GM23338 (cell line): Measurements from ENCODE around the gene SH3PXD2B. TPM values are rescaled to one million over a fixed set of nuclear protein-coding genes. Genes with fewer than 3 reads are reported as not detected.

Experiments used
- ATAC-seq: fragments of 200-7000 bp; cut with Tn5 transposase; 3 replicates; pipeline ENCODE4 v1.9.1; 2020
- DNase-seq: peaks from one replicate; pipeline ENCODE4 v3.0.0-alpha.2; 2015; ENCODE audit warnings: low spot score
- H2AFZ ChIP-seq: fragments of 200-600 bp; sonication (generic); 2 replicates; pipeline ENCODE4 v1.8.0; 2016; ENCODE audit warnings: antibody characterized with exemption, mild to moderate bottlenecking, moderate library complexity
- H3F3A ChIP-seq: fragments of 200-600 bp; sonication (generic); replicated peaks from 2 replicates; pipeline ENCODE4 v1.8.0; 2017; ENCODE audit warnings: antibody characterized with exemption, mixed run types, low read depth
- H3K27ac ChIP-seq: fragments of 200-600 bp; sonication (generic); 2 replicates; pipeline ENCODE4 v1.6.1; 2016; ENCODE audit warnings: low read depth
- H3K27me3 ChIP-seq: fragments of 200-600 bp; sonication (generic); 2 replicates; pipeline ENCODE4 v1.8.0; 2016; ENCODE audit warnings: mild to moderate bottlenecking, mixed run types, moderate library complexity; ENCODE audit not compliant: insufficient read depth
- H3K36me3 ChIP-seq: fragments of 200-600 bp; sonication (generic); 2 replicates; pipeline ENCODE4 v1.8.0; 2016; ENCODE audit warnings: mild to moderate bottlenecking; ENCODE audit not compliant: insufficient read depth
- H3K4me1 ChIP-seq: fragments of 200-600 bp; sonication (generic); 2 replicates; pipeline ENCODE4 v1.8.0; 2016; ENCODE audit warnings: mild to moderate bottlenecking, moderate library complexity; ENCODE audit not compliant: insufficient read depth
- H3K4me2 ChIP-seq: fragments of 200-600 bp; sonication (generic); 2 replicates; pipeline ENCODE4 v1.7.1; 2017; ENCODE audit warnings: mixed run types
- H3K4me3 ChIP-seq: fragments of 200-600 bp; sonication (generic); 2 replicates; pipeline ENCODE4 v1.6.1; 2016; ENCODE audit warnings: mixed run types
- H3K79me2 ChIP-seq: fragments of 200-600 bp; sonication (generic); replicated peaks from 2 replicates; pipeline ENCODE4 v1.8.0; 2017; ENCODE audit warnings: mild to moderate bottlenecking; ENCODE audit not compliant: insufficient read depth
- H3K9me2 ChIP-seq: fragments of 200-600 bp; sonication (generic); 2 replicates; pipeline ENCODE4 v1.8.0; 2017; ENCODE audit not compliant: insufficient read depth
- H4K20me1 ChIP-seq: fragments of 200-600 bp; sonication (generic); replicated peaks from 2 replicates; pipeline ENCODE4 v1.8.0; 2017; ENCODE audit warnings: mild to moderate bottlenecking; ENCODE audit not compliant: insufficient read depth
- H3K27ac Mint-ChIP-seq: 2 replicates; pipeline ENCODE4 v1.8.0; 2020; ENCODE audit warnings: inconsistent platforms, mild to moderate bottlenecking, moderate library complexity, mixed read lengths
- H3K27me3 Mint-ChIP-seq: 3 replicates; pipeline ENCODE4 v1.8.0; 2022; ENCODE audit warnings: low read depth, mild to moderate bottlenecking, moderate library complexity, mixed read lengths, inconsistent platforms; ENCODE audit not compliant: insufficient read depth, poor library complexity
- H3K36me3 Mint-ChIP-seq: 3 replicates; pipeline ENCODE4 v1.8.0; 2021; ENCODE audit warnings: low read depth, mild to moderate bottlenecking, inconsistent platforms, moderate library complexity, mixed read lengths
- H3K4me1 Mint-ChIP-seq: 3 replicates; pipeline ENCODE4 v1.8.0; 2020; ENCODE audit warnings: mild to moderate bottlenecking, inconsistent platforms, mixed read lengths
- H3K4me3 Mint-ChIP-seq: 3 replicates; pipeline ENCODE4 v1.8.0; 2021; ENCODE audit warnings: moderate library complexity, mild to moderate bottlenecking, inconsistent platforms, mixed read lengths
- H3K9me3 Mint-ChIP-seq: 3 replicates; pipeline ENCODE4 v1.8.0; 2020; ENCODE audit warnings: moderate library complexity, mild to moderate bottlenecking, inconsistent platforms, mixed read lengths
- CREB1 ChIP-seq: fragments of 250-450 bp; sonication (Bioruptor Pico); IDR thresholded peaks from 2 replicates; pipeline ENCODE4 v1.5.0; 2020; ENCODE audit warnings: low read depth, mild to moderate bottlenecking, moderate library complexity
- CTCF ChIP-seq, 2 experiments: fragments of 200-600 bp in 1 of 2; sonication (generic) in 1 of 2; conservative IDR thresholded peaks; 2 replicates each; pipeline versions ENCODE4 v1.5.1 to v1.6.1; 2016 to 2017; ENCODE audit warnings: antibody characterized with exemption in 2 of 2, low read depth in 2 of 2, mild to moderate bottlenecking in 2 of 2, moderate library complexity in 1 of 2
- ETS1 ChIP-seq: IDR thresholded peaks from 2 replicates; pipeline ENCODE4 v1.6.1; 2016; ENCODE audit warnings: antibody characterized with exemption
- EZH2 ChIP-seq: fragments of 200-600 bp; sonication (generic); IDR thresholded peaks from one replicate; pipeline ENCODE4 v1.8.0; 2017; ENCODE audit warnings: antibody characterized with exemption, mild to moderate bottlenecking, low read depth; ENCODE audit not compliant: unreplicated experiment
- EZH2phosphoT487 ChIP-seq: fragments of 200-600 bp; sonication (generic); IDR thresholded peaks from one replicate; pipeline ENCODE4 v1.8.1; 2018; ENCODE audit warnings: antibody characterized with exemption; ENCODE audit not compliant: unreplicated experiment
- JUNB ChIP-seq: IDR thresholded peaks from one replicate; pipeline ENCODE4 v1.6.1; 2016; ENCODE audit warnings: antibody characterized with exemption; ENCODE audit not compliant: unreplicated experiment
- POLR2AphosphoS5 ChIP-seq: IDR thresholded peaks from 2 replicates; pipeline ENCODE4 v1.6.1; 2016; ENCODE audit warnings: antibody characterized with exemption, low read depth
- REST ChIP-seq: IDR thresholded peaks from one replicate; pipeline ENCODE4 v1.6.1; 2018; ENCODE audit warnings: antibody characterized with exemption; ENCODE audit not compliant: unreplicated experiment
- STAT1 ChIP-seq: IDR thresholded peaks from one replicate; pipeline ENCODE4 v1.6.1; 2016; ENCODE audit warnings: antibody characterized with exemption; ENCODE audit not compliant: unreplicated experiment
- ZNF114 ChIP-seq: fragments of 250-450 bp; sonication (Bioruptor Pico); IDR thresholded peaks from 2 replicates; pipeline ENCODE4 v1.5.0; 2020; ENCODE audit warnings: mild to moderate bottlenecking, moderate library complexity
- ZNF331 ChIP-seq: fragments of 250-450 bp; sonication (Bioruptor Pico); IDR thresholded peaks from 2 replicates; pipeline ENCODE4 v1.5.0; 2020; ENCODE audit warnings: low read depth, mild to moderate bottlenecking, moderate library complexity
- polyA plus RNA-seq: library from polyadenylated mRNA; unstranded; fragments of >200 nt; fragmentation: Nextera tagmentation; extraction: Ambion mirVana; gene quantifications from 2 replicates; pipeline ENCODE4 v1.2.1, GENCODE V29; 2016
- total RNA-seq: library from RNA; depleted of rRNA; stranded (reverse); fragments of >200 nt; shearing (Covaris generic); gene quantifications from 2 replicates; pipeline ENCODE4 v1.2.3, GENCODE V29; 2014

SH3PXD2B gene
- total and polyA plus RNA-seq, 2 experiments from 2014 or later: 40.2 to 52.5 TPM

GRCh38 chr5:172403189-172403796 lies 51.0 kb downstream of the SH3PXD2B start:
- TF ChIP-seq CTCF (conservative IDR thresholded peaks at IDR 0.05; ENCODE audit: low read depth in 2 of 2): no peak
- no peak for TF ChIP-seq EZH2phosphoT487
- TF ChIP-seq STAT1: no peak
- no peak for TF ChIP-seq EZH2
- TF ChIP-seq ETS1: no peak
- TF ChIP-seq CREB1 (CRISPR knock-in tag): peak; percentile 48
- no peak for TF ChIP-seq POLR2AphosphoS5
- Mint-ChIP-seq H3K9me3 (peaks cover 2% of the 10 kb centered on the region), H3K27ac (peak overlapping the region; percentile 94), H3K36me3 (peaks cover 57% of the 10 kb centered on the region), H3K27me3 (peaks cover 5% of the 10 kb centered on the region), H3K4me1 (peaks cover 52% of the 10 kb centered on the region), H3K4me3 (no peak overlapping the region)
- H2AFZ ChIP-seq: no peak overlapping the region
- 0 out of 2 replicates have a peak overlapping the region, but pooled peaks have one; percentile 25 for H3K4me3 ChIP-seq
- DNase-seq (peak; percentile 68), ATAC-seq (peak; percentile 85)
- no peaks in the 10 kb centered on the region for H3K9me2 ChIP-seq
- H3F3A ChIP-seq: peaks cover 4% of the 10 kb centered on the region; the same call in 1 of the 2 replicates
- H3K36me3 ChIP-seq: peaks cover 4% of the 10 kb centered on the region
- H4K20me1 ChIP-seq: 0 out of 2 replicates have a peak, but pooled peaks cover 7% of the 10 kb centered on the region
- H3K27me3 ChIP-seq: no peaks in the 10 kb centered on the region
- peaks cover 33% of the 10 kb centered on the region for H3K4me1 ChIP-seq
- H3K4me2 ChIP-seq: peak overlapping the region; percentile 44
- no peaks in the 10 kb centered on the region; the same call in 1 of the 2 replicates for H3K79me2 ChIP-seq
- H3K27ac ChIP-seq: peak overlapping the region; percentile 79

- Histone ChIP-seq H2AFZ (no peak overlapping the region), H3K4me2 (peak overlapping the region; percentile 44), H3K4me3 (no peak overlapping the region), H3K9me2 (no peaks in the 10 kb centered on the region), H3F3A (peaks cover 4% of the 10 kb centered on the region; the same call in 1 of the 2 replicates), H3K27ac (peak overlapping the region; percentile 79), H3K36me3 (peaks cover 4% of the 10 kb centered on the region), H3K27me3 (no peaks in the 10 kb centered on the region), H3K79me2 (no peaks in the 10 kb centered on the region), H3K4me1 (peaks cover 34% of the 10 kb centered on the region), H4K20me1 (0 out of 2 replicates have a peak, but pooled peaks cover 7% of the 10 kb centered on the region)
- ATAC-seq: peak; percentile 53
- peaks cover 5% of the 10 kb centered on the region for H3K27me3 Mint-ChIP-seq
- peaks cover 8% of the 10 kb centered on the region for H3K9me3 Mint-ChIP-seq
- H3K27ac Mint-ChIP-seq: peak overlapping the region; percentile 94
- DNase-seq: no peak
- H3K4me3 Mint-ChIP-seq: no peak overlapping the region
- H3K36me3 Mint-ChIP-seq: peaks cover 63% of the 10 kb centered on the region
- peaks cover 54% of the 10 kb centered on the region for H3K4me1 Mint-ChIP-seq
- TF ChIP-seq EZH2: no peak
- no peak for TF ChIP-seq EZH2phosphoT487
- TF ChIP-seq CREB1 (CRISPR knock-in tag): no peak
- no peak for TF ChIP-seq ZNF114 (CRISPR knock-in tag)
- no peak for TF ChIP-seq REST
- TF ChIP-seq CTCF (conservative IDR thresholded peaks at IDR 0.05; ENCODE audit: low read depth in 2 of 2): no peak
- TF ChIP-seq ZNF331 (CRISPR knock-in tag): no peak
- no peak for TF ChIP-seq ETS1
- no peak for TF ChIP-seq STAT1
- no peak for TF ChIP-seq JUNB
Observed at GRCh38 chr5:172402531-172403188, 51.7 kb downstream of the SH3PXD2B start.
